ENCODE results near the gene PER2. TPM values are rescaled to one million over a fixed set of nuclear protein-coding genes. Genes with fewer than 3 reads are reported as not detected.
A peak's percentile ranks its signal among the peaks of the same experiment; 100 is the strongest.

PER2 gene
- total and polyA plus RNA-seq, 2 of the 13 experiments (the other 11 are each of a cell fraction or from before 2014, with no cell fraction given): 5.1 to 9.4 TPM

DNA sequence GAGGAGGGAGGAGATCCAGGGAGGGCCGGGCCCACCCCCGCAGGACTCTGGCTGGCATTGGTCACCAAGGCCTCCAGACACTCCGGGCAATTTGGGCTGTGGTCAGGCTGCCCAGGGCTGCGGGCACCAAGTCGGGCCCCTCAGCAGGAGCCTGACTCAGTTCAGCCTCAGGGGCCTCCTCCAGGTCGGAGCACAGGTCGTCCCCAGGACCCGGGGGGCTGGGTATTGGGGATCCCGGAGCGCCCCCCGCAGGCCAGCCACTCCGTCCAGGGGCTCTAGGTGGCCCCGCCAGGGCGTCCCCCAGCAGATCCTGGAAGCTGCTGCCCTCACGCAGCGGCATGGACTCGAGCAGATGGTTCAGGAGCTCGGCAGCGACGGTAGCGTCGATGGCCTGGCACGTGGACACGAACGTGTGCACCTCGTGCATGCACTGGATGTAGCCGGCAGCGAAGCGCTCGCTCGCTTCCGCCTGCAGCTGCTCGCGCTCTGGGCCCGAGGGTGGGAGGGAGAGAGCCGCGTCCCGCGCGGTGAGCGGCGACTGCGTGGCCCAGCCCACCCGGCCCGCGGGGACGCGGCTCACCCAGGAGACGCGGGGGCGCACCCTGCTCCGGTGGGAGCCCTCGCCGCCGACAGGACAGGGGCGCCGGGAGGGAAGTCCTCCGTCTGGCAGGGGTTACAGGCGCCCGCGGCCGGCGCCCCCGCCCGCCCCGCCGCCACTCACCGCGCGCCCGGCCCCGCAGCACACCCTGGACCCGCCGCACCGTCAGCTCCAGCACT is 49.5 kb downstream of the PER2 start (continued):
- peak; percentile 91; the same call in 1 of the 2 replicates for TF ChIP-seq ZNF570 (CRISPR knock-in tag; IDR thresholded peaks at IDR 0.05; ENCODE audit: borderline replicate concordance)
- TF ChIP-seq, protein P1, sequence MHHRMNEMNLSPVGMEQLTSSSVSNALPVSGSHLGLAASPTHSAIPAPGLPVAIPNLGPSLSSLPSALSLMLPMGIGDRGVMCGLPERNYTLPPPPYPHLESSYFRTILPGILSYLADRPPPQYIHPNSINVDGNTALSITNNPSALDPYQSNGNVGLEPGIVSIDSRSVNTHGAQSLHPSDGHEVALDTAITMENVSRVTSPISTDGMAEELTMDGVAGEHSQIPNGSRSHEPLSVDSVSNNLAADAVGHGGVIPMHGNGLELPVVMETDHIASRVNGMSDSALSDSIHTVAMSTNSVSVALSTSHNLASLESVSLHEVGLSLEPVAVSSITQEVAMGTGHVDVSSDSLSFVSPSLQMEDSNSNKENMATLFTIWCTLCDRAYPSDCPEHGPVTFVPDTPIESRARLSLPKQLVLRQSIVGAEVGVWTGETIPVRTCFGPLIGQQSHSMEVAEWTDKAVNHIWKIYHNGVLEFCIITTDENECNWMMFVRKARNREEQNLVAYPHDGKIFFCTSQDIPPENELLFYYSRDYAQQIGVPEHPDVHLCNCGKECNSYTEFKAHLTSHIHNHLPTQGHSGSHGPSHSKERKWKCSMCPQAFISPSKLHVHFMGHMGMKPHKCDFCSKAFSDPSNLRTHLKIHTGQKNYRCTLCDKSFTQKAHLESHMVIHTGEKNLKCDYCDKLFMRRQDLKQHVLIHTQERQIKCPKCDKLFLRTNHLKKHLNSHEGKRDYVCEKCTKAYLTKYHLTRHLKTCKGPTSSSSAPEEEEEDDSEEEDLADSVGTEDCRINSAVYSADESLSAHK (CRISPR knock-in tag; IDR thresholded peaks at IDR 0.05; ENCODE audit: borderline replicate concordance): peak; percentile 93; the same call in 1 of the 2 replicates
- peak; percentile 53; the same call in 1 of the 2 replicates for TF ChIP-seq PITX1 (CRISPR knock-in tag; IDR thresholded peaks at IDR 0.05)
- TF ChIP-seq ZEB1 (IDR thresholded peaks at IDR 0.05; ENCODE audit: insufficient replicate concordance, low read depth): no peak
- TF ChIP-seq FOSL1 (CRISPR knock-in tag; IDR thresholded peaks at IDR 0.05; ENCODE audit: borderline replicate concordance): peak; percentile 62; the same call in 1 of the 2 replicates
- TF ChIP-seq MED1 (CRISPR knock-in tag; IDR thresholded peaks at IDR 0.05): peak; percentile 86
- no peak for TF ChIP-seq FOXK2 (IDR thresholded peaks at IDR 0.05)
- TF ChIP-seq BRCA1 (CRISPR knock-in tag; IDR thresholded peaks at IDR 0.05): peak; percentile 95
- TF ChIP-seq, protein P2, sequence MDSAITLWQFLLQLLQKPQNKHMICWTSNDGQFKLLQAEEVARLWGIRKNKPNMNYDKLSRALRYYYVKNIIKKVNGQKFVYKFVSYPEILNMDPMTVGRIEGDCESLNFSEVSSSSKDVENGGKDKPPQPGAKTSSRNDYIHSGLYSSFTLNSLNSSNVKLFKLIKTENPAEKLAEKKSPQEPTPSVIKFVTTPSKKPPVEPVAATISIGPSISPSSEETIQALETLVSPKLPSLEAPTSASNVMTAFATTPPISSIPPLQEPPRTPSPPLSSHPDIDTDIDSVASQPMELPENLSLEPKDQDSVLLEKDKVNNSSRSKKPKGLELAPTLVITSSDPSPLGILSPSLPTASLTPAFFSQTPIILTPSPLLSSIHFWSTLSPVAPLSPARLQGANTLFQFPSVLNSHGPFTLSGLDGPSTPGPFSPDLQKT (CRISPR knock-in tag; IDR thresholded peaks at IDR 0.05; ENCODE audit: borderline replicate concordance): peak; percentile 98; the same call in 1 of the 2 replicates
- no peak for TF ChIP-seq ZNF878 (CRISPR knock-in tag; IDR thresholded peaks at IDR 0.05)
- peak; percentile 96 for TF ChIP-seq ZBTB49 (CRISPR knock-in tag; IDR thresholded peaks at IDR 0.05; ENCODE audit: borderline replicate concordance)
- TF ChIP-seq ARNT (IDR thresholded peaks at IDR 0.05): no peak
- no peak for TF ChIP-seq SRSF9 (IDR thresholded peaks at IDR 0.05; ENCODE audit: borderline replicate concordance, insufficient read depth, low read depth, low read length, poor library complexity, severe bottlenecking)
- peak; percentile 83; the same call in 1 of the 2 replicates for TF ChIP-seq ZBTB20 (CRISPR knock-in tag; IDR thresholded peaks at IDR 0.05; ENCODE audit: borderline replicate concordance, low read depth)
- TF ChIP-seq NFYC (CRISPR knock-in tag; IDR thresholded peaks at IDR 0.05): peak; percentile 66
- TF ChIP-seq ADNP (CRISPR knock-in tag; IDR thresholded peaks at IDR 0.05): peak; percentile 71; the same call in 1 of the 2 replicates
- TF ChIP-seq, protein P3, sequence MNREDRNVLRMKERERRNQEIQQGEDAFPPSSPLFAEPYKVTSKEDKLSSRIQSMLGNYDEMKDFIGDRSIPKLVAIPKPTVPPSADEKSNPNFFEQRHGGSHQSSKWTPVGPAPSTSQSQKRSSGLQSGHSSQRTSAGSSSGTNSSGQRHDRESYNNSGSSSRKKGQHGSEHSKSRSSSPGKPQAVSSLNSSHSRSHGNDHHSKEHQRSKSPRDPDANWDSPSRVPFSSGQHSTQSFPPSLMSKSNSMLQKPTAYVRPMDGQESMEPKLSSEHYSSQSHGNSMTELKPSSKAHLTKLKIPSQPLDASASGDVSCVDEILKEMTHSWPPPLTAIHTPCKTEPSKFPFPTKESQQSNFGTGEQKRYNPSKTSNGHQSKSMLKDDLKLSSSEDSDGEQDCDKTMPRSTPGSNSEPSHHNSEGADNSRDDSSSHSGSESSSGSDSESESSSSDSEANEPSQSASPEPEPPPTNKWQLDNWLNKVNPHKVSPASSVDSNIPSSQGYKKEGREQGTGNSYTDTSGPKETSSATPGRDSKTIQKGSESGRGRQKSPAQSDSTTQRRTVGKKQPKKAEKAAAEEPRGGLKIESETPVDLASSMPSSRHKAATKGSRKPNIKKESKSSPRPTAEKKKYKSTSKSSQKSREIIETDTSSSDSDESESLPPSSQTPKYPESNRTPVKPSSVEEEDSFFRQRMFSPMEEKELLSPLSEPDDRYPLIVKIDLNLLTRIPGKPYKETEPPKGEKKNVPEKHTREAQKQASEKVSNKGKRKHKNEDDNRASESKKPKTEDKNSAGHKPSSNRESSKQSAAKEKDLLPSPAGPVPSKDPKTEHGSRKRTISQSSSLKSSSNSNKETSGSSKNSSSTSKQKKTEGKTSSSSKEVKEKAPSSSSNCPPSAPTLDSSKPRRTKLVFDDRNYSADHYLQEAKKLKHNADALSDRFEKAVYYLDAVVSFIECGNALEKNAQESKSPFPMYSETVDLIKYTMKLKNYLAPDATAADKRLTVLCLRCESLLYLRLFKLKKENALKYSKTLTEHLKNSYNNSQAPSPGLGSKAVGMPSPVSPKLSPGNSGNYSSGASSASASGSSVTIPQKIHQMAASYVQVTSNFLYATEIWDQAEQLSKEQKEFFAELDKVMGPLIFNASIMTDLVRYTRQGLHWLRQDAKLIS (CRISPR knock-in tag; IDR thresholded peaks at IDR 0.05): peak; percentile 77; the same call in 1 of the 2 replicates
- TF ChIP-seq ETV5 (CRISPR knock-in tag; IDR thresholded peaks at IDR 0.05; ENCODE audit: borderline replicate concordance): peak; percentile 82
- peak; percentile 42; the same call in 1 of the 2 replicates for TF ChIP-seq POGZ (CRISPR knock-in tag; IDR thresholded peaks at IDR 0.05)
